Testis (tissue), 2 donors: ENCODE data around the gene LARP4.

Experiments
- POLR2A ChIP-seq: fragments of 450-650 bp; IDR thresholded peaks from one replicate; pipeline ENCODE4 v1.6.1; 2017; ENCODE audit warnings: antibody characterized with exemption, mild to moderate bottlenecking, moderate library complexity
- TF ChIP-seq, protein P1 (sequence below), 3 experiments: fragments of 450-650 bp in 2 of 3; fragments of 200-600 bp in 1 of 3; sonication (generic) in 1 of 3; IDR thresholded peaks; one replicate each; pipeline ENCODE4 v1.5.1; 2016 to 2019; ENCODE audit warnings: antibody characterized with exemption in 3 of 3, mild to moderate bottlenecking in 2 of 3, moderate library complexity in 1 of 3

DNA sequence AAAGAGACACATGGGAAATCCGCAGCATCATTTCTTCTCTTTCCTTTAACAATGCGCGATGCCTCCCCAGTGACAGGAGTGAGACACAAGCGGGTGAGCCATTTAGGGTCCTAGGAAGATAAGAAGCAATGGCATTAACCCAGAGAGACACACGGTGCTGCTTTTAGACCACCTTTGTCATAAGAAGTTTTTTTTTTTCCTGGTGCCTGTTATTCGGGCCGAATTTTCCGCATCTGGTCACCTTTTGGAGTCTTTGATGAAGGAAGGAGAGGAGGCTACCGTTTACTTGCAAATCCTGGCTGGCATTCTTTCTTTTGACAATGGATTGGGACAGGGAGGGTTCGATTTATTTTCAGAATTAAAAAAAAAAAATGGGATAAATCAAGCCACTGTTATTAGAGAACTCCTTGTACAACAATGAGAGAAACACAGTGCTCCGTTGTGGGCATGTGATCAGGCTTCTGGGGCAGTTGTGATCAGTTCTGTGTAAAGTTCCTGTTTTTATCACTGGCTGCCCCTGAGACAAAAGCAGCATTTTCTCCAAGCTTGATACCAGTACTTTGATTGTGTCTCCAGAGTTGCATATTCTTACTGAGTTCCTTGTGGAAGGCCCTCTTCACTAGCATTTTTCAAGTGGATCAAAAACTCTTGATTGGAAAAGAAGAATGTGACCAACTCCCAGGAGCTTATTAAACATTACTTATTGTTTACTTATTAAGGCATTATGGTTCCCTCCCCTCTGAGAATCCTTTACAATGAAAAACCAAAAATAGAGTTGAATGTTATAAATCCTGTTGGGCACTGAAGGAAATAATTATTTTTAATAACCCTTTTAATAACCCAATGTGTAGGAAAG is 105.2 kb downstream of the LARP4 start:
- TF ChIP-seq, protein P1, sequence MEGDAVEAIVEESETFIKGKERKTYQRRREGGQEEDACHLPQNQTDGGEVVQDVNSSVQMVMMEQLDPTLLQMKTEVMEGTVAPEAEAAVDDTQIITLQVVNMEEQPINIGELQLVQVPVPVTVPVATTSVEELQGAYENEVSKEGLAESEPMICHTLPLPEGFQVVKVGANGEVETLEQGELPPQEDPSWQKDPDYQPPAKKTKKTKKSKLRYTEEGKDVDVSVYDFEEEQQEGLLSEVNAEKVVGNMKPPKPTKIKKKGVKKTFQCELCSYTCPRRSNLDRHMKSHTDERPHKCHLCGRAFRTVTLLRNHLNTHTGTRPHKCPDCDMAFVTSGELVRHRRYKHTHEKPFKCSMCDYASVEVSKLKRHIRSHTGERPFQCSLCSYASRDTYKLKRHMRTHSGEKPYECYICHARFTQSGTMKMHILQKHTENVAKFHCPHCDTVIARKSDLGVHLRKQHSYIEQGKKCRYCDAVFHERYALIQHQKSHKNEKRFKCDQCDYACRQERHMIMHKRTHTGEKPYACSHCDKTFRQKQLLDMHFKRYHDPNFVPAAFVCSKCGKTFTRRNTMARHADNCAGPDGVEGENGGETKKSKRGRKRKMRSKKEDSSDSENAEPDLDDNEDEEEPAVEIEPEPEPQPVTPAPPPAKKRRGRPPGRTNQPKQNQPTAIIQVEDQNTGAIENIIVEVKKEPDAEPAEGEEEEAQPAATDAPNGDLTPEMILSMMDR (IDR thresholded peaks at IDR 0.05) = no peak
- no peak for TF ChIP-seq POLR2A
